HG03565 (cell line): ENCODE results near the gene ZNF653.

Experiments used
- ATAC-seq: cut with Tn5 transposase; IDR thresholded peaks from one replicate; pipeline ENCODE4 v1.9.1; 2021; ENCODE audit warnings: mild to moderate bottlenecking, moderate library complexity; ENCODE audit not compliant: unreplicated experiment

ZNF653 gene

DNA sequence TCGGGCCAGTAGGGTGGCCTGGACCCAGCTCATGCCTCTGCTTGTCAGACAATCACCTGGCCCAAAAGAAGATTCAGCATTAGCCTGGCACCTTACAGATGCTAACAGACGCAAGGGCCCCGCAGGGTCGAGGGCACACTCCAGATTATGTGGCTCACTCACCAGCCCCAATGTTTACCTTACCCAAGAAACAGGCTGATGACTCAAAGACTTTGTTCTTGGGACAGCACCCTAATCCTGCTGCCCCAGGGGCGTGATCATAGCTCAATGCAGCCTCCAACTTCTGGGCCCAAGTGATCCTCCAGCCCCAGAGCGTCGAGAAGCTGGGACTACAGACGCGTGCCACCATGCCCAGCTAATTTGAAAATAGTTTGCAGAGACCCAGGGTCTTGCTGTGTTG is 13.5 kb upstream of the ZNF653 start:
- no peak for ATAC-seq

- ATAC-seq: no peak
These were observed 8.3 kb upstream of the ZNF653 start for GRCh38 chr19:11513946-11514345.

GRCh38 chr19:11510444-11510843 is 4.8 kb upstream of the ZNF653 start:
- no peak for ATAC-seq

DNA sequence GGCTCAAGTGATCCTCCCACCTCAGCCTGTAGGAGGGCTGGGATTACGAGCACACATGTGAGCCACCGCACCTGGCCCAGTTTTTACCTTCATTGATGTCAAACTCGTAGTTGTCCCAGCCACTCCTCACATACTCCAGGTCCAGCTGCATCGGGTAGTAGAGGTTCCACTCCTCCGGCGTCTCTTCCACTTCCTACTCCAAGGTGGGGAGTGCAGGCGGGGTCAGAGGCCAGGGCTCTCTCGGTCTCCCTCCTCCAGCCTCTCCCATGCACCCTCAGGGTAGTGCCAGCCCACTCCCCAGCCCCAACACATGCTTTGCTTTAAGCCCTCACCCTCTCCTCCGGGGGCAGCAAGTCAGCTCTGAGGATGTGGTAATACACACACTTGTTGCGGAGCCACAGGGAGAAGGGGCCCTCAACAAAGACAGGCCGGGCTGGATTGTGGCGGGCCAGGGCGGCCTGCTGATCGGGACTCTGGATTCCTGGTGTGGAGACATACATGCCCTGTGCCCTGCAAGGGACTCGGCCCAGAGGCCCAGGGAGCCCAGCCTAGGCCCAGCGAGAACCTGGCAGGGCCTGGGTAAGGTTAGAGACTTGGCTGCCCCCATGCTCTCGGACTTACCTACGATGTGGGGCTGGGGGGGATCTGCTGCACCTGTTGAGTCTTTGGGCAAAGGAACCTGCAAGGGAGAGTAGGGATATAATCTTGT is 1.9 kb upstream of the ZNF653 start:
- no peak for ATAC-seq

GRCh38 chr19:11506967-11507366 is 1.3 kb upstream of the ZNF653 start:
- ATAC-seq: no peak

DNA sequence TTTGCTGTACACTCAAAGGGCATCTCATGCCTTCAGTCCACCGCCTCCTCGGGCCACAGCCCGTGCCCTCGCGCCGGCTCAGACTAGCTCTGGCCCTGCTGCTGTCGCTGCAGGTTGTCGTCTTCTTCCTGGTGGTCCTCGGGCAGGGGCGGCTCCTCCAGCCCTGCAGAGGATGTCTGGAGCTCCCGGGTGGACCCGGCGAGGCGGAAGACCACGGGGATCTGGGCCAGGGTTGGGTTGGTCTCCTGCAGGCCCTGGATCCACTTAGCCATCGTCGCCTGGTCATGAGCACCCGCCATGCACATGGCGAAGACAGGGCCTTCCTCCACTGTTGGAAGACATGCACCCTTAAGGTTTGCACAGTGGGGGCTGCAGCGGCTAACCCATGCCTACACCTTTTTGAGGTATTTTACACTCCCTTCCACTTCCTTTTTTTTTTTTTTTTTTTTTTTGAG is 489 bp upstream of the ZNF653 start:
- peak; percentile 16 for ATAC-seq

DNA sequence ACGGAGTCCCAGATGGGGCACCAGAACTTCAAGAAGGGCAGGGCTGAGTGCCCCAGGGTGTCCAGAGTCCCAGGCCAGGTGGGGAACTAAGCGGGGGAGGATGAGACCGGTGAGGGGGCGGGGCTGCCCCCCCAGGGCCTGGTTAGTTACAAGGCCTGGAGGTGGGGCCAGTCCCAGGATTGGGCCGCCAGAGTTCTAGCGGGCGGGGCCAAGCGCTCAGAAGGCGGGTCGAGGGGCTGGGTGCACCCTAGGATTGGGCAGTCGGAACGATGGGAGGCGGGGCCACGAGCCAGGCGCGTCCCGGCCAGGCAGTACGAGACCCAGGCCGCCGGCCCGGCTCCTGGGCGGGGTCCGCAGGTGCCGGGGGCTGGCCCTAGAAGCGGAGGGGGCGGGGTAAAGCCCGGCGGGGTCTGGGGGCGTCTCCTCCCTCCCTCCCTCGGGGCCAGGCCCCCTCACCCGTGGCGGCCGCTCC is 571 bp downstream of the ZNF653 start:
- peak; percentile 89 for ATAC-seq

GRCh38 chr19:11504502-11505031 is 1.1 kb downstream of the ZNF653 start:
- no peak for ATAC-seq

GRCh38 chr19:11499890-11500420 is 5.7 kb downstream of the ZNF653 start:
- no peak for ATAC-seq

- no peak for ATAC-seq
These were observed 6.4 kb downstream of the ZNF653 start for GRCh38 chr19:11499220-11499726.

DNA sequence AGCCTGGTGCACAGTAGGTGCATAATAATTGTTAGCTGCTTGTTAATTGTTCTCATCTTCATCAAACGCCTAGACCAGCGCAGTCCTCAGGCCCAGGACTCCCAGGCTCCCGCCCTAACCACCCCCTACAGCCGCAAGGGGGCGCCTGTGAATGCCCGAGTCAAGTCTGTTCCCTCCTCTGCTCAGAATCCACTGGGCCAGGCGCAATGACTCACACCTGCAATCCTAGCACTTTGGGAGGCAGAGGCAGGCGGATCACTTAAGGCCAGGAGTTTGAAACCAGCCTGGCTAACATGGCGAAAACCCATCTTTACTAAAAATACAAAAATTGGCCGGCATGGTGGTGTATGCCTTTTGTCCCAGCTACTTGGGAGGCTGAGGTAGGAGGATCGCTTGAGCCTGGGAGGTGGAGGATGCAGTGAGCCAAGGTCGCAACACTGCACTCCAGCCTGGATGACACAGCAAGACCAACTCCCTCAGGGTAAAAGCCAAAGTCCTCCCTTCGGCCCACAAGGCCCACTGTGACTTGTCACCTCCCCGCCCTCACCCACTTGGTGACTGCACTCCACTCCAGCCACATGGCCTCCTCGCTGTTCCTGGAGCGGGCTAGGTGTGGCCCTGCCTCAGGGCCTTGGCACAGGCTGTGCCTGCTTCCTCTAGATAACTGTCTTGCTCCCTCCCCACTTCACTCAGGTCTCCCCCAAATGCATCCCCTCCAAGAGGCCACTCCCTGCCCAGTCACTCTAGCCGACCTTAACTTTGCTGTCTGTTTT is 9.1 kb downstream of the ZNF653 start:
- ATAC-seq: no peak

DNA sequence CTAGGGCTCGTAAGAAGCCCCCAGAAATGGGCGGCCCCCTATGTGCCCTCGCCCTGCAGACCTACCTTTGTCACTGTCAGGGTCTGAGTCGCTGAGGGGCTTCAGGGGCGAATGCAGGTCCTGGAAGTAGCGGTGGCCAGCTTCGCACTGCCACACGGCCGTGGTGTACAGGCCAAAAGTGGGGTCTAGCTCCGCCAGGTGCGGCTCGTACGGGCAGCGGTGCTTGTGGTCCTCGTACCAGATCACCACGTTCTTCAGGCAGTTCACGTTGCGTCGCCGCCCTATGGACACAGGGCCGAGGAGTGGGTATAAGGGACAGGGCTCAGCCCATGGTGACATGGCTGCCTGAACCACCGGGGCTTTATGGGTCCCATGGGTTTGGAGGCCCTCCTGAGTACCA is 9.8 kb downstream of the ZNF653 start:
- ATAC-seq: no peak

DNA sequence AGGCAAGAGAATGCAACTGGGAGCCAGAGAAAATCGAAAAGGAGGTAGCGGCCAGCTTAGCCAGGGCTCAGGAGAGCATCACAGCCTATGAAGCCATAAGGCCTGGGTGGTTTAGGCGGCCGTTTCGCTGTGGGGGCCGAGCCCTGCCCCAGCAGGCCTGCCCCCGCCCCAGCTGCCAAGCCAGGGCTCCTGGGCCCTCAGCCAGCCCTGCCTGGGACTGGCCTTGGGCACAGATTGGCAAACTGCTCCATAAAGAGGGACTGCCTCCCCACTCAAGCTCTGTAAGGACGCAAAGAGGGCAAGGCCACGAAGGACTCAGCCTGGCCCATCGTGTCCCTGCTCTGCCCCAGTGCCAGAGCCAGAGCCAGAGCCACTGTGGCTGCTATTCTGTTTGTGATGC is 10.2 kb downstream of the ZNF653 start:
- ATAC-seq: no peak

GRCh38 chr19:11494634-11495285 is 10.9 kb downstream of the ZNF653 start:
- ATAC-seq: no peak

GRCh38 chr19:11489378-11489777 is 16.3 kb downstream of the ZNF653 start:
- no peak for ATAC-seq

DNA sequence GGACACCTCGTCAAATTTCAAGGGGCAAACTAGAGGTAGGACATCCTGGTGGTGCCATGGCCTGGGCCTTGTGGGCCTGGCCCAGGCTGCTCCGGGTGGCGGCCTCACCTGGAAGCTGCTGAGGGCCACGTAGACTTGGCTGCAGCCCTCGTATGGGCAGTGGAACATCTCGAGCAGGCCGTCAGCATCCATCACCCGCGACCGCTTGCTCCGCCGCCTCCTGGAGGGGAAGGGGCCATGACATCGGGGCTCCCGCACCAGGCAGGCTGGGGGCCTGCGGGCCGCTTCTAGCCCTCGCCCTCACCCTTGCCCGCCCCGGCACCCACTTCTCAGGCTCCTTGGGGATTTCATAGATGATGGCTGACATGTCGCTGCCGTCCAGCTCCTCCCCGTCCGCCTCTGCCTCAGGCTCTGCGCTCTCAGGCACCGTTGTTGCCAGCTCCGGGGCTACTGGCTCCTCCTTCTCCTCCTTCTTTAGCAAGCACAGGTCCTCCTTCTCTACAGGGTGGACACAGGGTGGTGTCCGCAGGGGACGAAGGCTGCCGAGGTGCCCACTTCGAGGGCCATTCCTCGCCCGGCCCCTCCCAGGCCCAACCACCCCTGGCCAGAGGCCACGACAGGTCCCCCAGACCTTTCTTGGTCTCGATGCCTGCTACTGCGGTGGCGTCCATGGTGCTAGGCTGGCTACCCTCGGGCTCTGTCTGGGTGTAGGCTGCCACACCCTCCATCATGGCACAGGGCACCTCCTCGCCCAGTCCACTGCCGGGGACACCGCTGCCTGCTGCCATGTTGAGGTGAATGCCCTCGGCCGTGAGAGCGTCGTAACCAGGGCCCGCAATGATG is 18.8 kb downstream of the ZNF653 start:
- no peak for ATAC-seq

- ATAC-seq: no peak
These were observed 20.3 kb downstream of the ZNF653 start for GRCh38 chr19:11485245-11485837.

- ATAC-seq: no peak
These were observed 22.1 kb downstream of the ZNF653 start for GRCh38 chr19:11483366-11484111.
